Loucy (cell line): ENCODE measurements around the gene B3GAT1.

Experiments
- H2AFZ ChIP-seq: fragments of 200-600 bp; sonication (generic); 2 replicates; pipeline ENCODE4 v1.6.0; 2016; ENCODE audit warnings: antibody characterized with exemption, mild to moderate bottlenecking, low read length, moderate library complexity
- H3F3A ChIP-seq: fragments of 200-600 bp; 2 replicates; pipeline ENCODE4 v1.6.0; 2016; ENCODE audit warnings: antibody characterized with exemption, low read depth, mild to moderate bottlenecking
- H3K27me3 ChIP-seq: fragments of 200-600 bp; sonication (generic); 2 replicates; pipeline ENCODE4 v1.6.1; 2014; ENCODE audit warnings: low read length, mild to moderate bottlenecking; ENCODE audit not compliant: insufficient read depth, poor library complexity, severe bottlenecking
- H3K36me3 ChIP-seq: fragments of 200-600 bp; sonication (generic); 2 replicates; pipeline ENCODE4 v1.6.1; 2016; ENCODE audit warnings: low read length; ENCODE audit not compliant: insufficient read depth
- H3K4me1 ChIP-seq: fragments of 200-600 bp; sonication (generic); 2 replicates; pipeline ENCODE4 v1.5.1; 2014; ENCODE audit warnings: low read length, mild to moderate bottlenecking; ENCODE audit not compliant: insufficient read depth, poor library complexity, severe bottlenecking
- H3K4me2 ChIP-seq: fragments of 200-600 bp; sonication (generic); 2 replicates; pipeline ENCODE4 v1.6.0; 2014; ENCODE audit warnings: antibody characterized with exemption, low read length, low read depth, mild to moderate bottlenecking; ENCODE audit not compliant: poor library complexity, severe bottlenecking
- H3K4me3 ChIP-seq: fragments of 200-600 bp; sonication (generic); 2 replicates; pipeline ENCODE4 v1.5.1; 2014; ENCODE audit warnings: low read length, mild to moderate bottlenecking, mixed read lengths; ENCODE audit not compliant: poor library complexity, severe bottlenecking
- H3K79me2 ChIP-seq: fragments of 200-600 bp; sonication (generic); 2 replicates; pipeline ENCODE4 v1.6.1; 2014; ENCODE audit warnings: low read length; ENCODE audit not compliant: insufficient read depth
- H3K9ac ChIP-seq: fragments of 200-600 bp; sonication (generic); 2 replicates; pipeline ENCODE4 v1.6.0; 2014; ENCODE audit warnings: mild to moderate bottlenecking, low read depth, low read length, moderate library complexity; ENCODE audit not compliant: poor library complexity, severe bottlenecking
- H3K9me2 ChIP-seq: fragments of 200-600 bp; sonication (generic); replicated peaks from 2 replicates; pipeline ENCODE4 v1.6.1; 2016; ENCODE audit warnings: low read depth, low read length, mixed read lengths
- H3K9me3 ChIP-seq: fragments of 200-600 bp; sonication (generic); 2 replicates; pipeline ENCODE4 v1.6.1; 2014; ENCODE audit warnings: mild to moderate bottlenecking, antibody characterized with exemption, low read length, low read depth; ENCODE audit not compliant: insufficient read depth
- H4K20me1 ChIP-seq: fragments of 200-600 bp; sonication (generic); 2 replicates; pipeline ENCODE4 v1.6.0; 2014; ENCODE audit warnings: antibody characterized with exemption, low read length, mild to moderate bottlenecking; ENCODE audit not compliant: insufficient read depth, poor library complexity, severe bottlenecking
- EZH2phosphoT487 ChIP-seq: fragments of 200-600 bp; IDR thresholded peaks from 2 replicates; pipeline ENCODE4 v1.6.1; 2018; ENCODE audit warnings: antibody characterized with exemption, mild to moderate bottlenecking, moderate library complexity, borderline replicate concordance
- TF ChIP-seq, protein P1 (sequence below): fragments of 200-600 bp; sonication (generic); conservative IDR thresholded peaks from 2 replicates; pipeline ENCODE4 v1.5.1; 2014; ENCODE audit warnings: mild to moderate bottlenecking, antibody characterized with exemption, low read length

The B3GAT1 gene

DNA sequence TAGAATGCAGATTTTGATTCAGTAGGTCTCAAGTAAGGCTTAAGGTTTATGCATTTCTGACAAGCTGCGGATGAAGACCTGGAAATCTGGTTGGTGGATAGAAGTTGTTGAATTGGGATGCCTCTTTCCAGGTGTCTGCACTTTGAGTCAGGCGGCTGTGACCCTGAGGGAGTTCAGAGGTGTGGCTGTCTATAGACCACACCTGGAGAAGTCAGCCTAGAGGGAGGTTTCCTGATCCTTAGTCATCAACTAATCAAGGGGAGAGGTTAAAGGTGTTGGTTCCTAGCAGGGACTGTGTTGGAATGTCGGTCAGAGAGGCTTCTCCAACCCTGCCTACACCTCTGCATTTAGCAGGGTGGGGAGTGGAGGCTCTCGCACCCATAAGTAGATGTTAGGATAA is 72.3 kb downstream of the B3GAT1 start:
- Histone ChIP-seq H3K4me3 (no peak overlapping the region), H3F3A (no peaks in the 10 kb centered on the region), H3K9me2 (no peaks in the 10 kb centered on the region), H3K36me3 (no peaks in the 10 kb centered on the region), H4K20me1 (no peaks in the 10 kb centered on the region), H3K9ac (no peak overlapping the region), H3K4me2 (no peak overlapping the region), H3K9me3 (peaks cover 12% of the 10 kb centered on the region; the same call in 1 of the 2 replicates), H2AFZ (no peak overlapping the region), H3K79me2 (no peaks in the 10 kb centered on the region), H3K4me1 (no peaks in the 10 kb centered on the region), H3K27me3 (no peaks in the 10 kb centered on the region)
- TF ChIP-seq, protein P1, sequence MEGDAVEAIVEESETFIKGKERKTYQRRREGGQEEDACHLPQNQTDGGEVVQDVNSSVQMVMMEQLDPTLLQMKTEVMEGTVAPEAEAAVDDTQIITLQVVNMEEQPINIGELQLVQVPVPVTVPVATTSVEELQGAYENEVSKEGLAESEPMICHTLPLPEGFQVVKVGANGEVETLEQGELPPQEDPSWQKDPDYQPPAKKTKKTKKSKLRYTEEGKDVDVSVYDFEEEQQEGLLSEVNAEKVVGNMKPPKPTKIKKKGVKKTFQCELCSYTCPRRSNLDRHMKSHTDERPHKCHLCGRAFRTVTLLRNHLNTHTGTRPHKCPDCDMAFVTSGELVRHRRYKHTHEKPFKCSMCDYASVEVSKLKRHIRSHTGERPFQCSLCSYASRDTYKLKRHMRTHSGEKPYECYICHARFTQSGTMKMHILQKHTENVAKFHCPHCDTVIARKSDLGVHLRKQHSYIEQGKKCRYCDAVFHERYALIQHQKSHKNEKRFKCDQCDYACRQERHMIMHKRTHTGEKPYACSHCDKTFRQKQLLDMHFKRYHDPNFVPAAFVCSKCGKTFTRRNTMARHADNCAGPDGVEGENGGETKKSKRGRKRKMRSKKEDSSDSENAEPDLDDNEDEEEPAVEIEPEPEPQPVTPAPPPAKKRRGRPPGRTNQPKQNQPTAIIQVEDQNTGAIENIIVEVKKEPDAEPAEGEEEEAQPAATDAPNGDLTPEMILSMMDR, result no peak
- TF ChIP-seq EZH2phosphoT487, result no peak

DNA sequence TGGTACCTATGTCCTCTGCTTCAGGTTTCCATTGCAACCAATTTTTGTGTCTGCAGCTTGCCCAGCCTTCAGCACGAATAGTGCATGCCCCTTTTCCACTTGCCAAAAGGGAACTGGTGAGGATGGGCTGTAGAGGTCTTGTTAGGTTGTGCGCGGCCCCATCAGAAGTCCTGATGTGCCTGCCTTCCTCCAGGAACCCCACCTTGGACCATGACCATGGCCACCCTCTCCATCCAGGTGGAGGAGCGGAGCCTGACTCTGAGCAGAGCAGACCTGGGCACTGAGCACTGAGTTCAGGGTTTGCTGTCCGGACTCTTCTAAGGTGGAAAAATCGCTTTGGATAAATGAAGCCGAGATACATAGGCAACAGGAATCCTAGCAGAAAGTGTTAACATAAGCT is 73.4 kb downstream of the B3GAT1 start:
- no peaks in the 10 kb centered on the region for H3K9me2 ChIP-seq
- no peaks in the 10 kb centered on the region for H3K4me1 ChIP-seq
- no peaks in the 10 kb centered on the region for H3F3A ChIP-seq
- no peaks in the 10 kb centered on the region for H3K36me3 ChIP-seq
- no peak for TF ChIP-seq EZH2phosphoT487
- TF ChIP-seq, protein P1, result no peak
- no peak overlapping the region for H3K4me2 ChIP-seq
- no peak overlapping the region for H3K4me3 ChIP-seq
- no peak overlapping the region for H2AFZ ChIP-seq
- H3K27me3 ChIP-seq, result no peaks in the 10 kb centered on the region
- no peak overlapping the region for H3K9ac ChIP-seq
- H3K79me2 ChIP-seq, result no peaks in the 10 kb centered on the region
- no peaks in the 10 kb centered on the region for H4K20me1 ChIP-seq
- peaks cover 14% of the 10 kb centered on the region; the same call in 1 of the 2 replicates for H3K9me3 ChIP-seq

DNA sequence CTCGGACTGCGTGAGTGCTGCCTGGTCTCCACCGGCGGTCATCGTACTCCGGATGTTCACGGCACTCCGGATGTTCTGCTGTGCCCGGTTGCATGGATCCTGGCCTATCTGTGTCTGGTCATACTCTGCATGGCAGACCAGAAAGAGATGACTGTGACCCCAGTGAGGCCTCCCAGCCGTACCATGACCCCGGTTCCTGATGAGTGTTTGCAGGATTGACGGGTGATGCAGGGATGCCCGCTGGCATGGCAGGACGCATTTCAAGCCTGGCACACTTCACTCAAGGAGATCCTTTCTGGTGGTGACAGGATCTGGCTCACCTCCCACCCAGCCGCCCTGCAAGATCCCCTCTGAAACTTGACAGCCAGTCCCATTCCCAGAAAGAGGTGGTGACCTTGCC is 74.0 kb downstream of the B3GAT1 start:
- no peak overlapping the region for H3K4me3 ChIP-seq
- no peaks in the 10 kb centered on the region for H3F3A ChIP-seq
- H3K4me1 ChIP-seq, result no peaks in the 10 kb centered on the region
- no peak overlapping the region for H3K4me2 ChIP-seq
- TF ChIP-seq, protein P1, result no peak
- TF ChIP-seq EZH2phosphoT487, result no peak
- no peak overlapping the region for H2AFZ ChIP-seq
- peaks cover 17% of the 10 kb centered on the region; the same call in 1 of the 2 replicates for H3K9me3 ChIP-seq
- H3K9ac ChIP-seq, result no peak overlapping the region
- H3K36me3 ChIP-seq, result no peaks in the 10 kb centered on the region
- no peaks in the 10 kb centered on the region for H3K9me2 ChIP-seq
- no peaks in the 10 kb centered on the region for H3K27me3 ChIP-seq
- H4K20me1 ChIP-seq, result no peaks in the 10 kb centered on the region
- no peaks in the 10 kb centered on the region for H3K79me2 ChIP-seq
